ENCODE measurements around the gene EIF2A.
A peak's percentile ranks its signal among the peaks of the same experiment; 100 is the strongest.
"Not testable (repeated sequence)": the region's sequence is repeated elsewhere in the genome, so short reads cannot be mapped to it uniquely, and the experiment has no call there.

The EIF2A gene

GRCh38 chr3:150543531-150543930 is 3.1 kb upstream of the EIF2A start:
- DNase-seq (ENCODE audit: low spot score) = no peak

GRCh38 chr3:150544041-150544440 is 2.5 kb upstream of the EIF2A start:
- DNase-seq (ENCODE audit: low spot score) = no peak

DNA sequence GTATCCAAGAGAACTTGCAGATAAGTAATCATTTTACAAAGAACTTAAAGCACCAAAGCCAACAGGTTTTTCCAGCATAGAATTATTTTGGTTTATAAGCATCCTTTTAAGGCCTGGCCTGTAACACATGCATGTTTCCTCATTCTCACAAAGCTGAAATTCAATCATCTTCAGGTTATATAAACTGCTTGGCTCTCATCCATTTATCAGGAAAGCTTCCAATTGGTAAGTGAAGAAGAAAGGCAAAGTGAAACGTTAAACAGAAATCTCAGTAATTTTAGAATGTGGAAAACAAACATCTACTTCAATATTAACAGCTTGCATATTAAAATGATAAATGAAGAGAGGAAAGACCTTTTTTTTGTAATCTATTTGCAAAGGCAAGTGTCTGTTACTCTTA is 1.9 kb upstream of the EIF2A start:
- DNase-seq (ENCODE audit: low spot score) = peak; percentile 64

- DNase-seq (ENCODE audit: low spot score) = peak; percentile 44
Measured at GRCh38 chr3:150545419-150546225, 965 bp upstream of the EIF2A start.

- no peak for DNase-seq (ENCODE audit: low spot score)
Measured at GRCh38 chr3:150547045-150547741, 606 bp downstream of the EIF2A start.

DNA sequence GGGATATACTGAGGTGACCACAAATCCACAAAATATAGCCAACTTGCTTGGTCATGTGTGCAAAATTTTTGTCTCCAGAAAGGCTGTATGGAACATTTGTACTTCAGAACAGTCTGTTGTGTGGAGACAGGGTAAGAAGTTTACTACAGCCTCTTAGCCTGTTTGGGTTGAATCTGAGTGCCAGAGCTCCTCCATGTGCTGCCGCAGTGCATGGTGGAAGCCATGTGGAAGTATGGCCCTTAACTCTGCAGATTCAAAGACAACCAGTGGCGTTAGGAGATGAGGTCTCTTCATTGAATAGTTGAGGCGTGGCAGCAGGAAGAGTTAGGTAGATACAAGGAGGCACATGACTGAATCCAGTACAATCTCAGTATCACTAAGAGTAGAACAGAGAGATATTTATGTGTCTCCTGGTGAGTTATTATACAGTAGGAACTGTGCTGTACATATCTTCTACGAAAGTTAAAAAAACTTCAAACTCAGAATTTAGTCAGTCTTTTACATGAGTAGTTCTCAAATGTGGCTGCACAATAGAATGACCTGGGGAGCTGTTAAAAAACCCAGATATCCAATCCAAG is 9.4 kb downstream of the EIF2A start:
- DNase-seq (ENCODE audit: low spot score) = no peak

- no peak for DNase-seq (ENCODE audit: low spot score)
Measured at GRCh38 chr3:150556792-150557191, 10.2 kb downstream of the EIF2A start.

DNA sequence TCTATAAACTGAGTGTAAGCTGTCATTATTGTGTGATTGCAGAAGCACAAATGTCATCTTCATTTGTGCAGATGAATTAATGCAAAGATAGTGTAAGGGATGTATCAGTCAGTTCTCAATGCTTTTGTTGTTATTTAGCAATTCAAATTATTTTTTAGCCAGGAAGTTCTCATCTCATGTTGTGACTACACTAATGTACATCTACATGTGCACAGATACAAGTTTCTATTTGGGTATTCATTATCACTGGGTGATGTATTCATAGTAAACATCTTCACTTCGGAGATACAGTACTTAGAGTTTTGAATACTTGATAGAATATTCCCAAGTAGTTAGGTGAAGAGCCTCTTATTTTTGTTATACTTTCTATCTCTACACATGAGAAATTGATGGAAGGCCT is 11.1 kb downstream of the EIF2A start:
- no peak for DNase-seq (ENCODE audit: low spot score)

- no peak for DNase-seq (ENCODE audit: low spot score)
Measured at GRCh38 chr3:150564243-150564642, 17.7 kb downstream of the EIF2A start.

DNA sequence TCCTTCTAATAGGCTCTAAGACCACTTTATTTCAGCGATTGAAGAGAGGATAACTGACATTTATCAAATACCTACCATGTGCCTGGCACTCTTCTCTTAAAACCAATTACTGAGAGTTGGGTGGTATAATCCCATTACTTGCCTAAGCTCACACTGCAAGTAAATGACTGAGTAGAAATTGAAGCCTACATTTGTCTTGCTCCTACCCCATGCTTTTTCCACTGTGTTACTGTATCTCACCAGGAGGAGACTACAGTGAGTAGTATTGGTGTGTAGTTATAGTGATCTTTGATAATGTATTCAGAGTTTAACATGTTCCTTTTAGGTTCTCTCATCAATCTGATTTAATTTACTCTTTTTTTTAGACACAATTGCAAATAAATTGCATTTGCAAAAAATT is 20.7 kb downstream of the EIF2A start:
- no peak for DNase-seq (ENCODE audit: low spot score)

DNA sequence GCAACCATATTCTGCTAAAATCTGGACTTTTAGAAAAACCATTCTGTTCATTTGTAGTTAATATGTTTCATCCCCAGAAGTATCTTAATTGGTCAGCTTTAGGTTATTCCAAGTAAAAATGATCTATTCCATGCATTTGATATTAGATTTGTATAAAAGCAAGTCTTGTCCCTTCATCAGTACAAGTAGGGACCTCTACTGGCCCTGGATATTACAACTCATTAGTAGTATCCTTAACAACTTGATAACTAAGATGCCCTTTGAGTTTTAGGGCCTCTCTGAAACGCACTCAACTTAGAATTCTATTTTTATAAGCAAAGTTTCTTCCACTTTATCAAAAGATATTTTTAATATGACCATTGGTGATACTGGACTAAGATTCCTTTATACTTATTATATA is 31.3 kb downstream of the EIF2A start:
- DNase-seq (ENCODE audit: low spot score) = peak; percentile 12

- DNase-seq (ENCODE audit: low spot score) = no peak
Measured at GRCh38 chr3:150581174-150581573, 34.6 kb downstream of the EIF2A start.

DNA sequence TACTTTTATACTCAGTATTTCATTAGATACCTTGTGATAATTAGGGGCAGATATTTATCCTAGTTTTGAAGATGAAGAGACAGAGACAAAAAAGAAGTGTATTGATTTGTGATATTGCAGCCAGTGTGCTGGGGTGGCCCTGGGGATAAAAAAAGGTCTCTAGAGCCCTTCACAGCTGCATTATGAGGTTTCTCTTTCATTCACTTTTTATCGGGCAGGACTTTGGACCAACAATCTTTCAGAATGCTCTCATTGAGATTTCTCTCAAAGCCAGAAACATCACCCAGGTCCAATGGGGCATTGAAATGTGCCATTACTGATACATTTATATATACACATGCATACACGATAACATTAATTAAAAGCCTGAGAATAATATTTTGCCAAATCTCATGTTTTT is 36.0 kb downstream of the EIF2A start:
- DNase-seq (ENCODE audit: low spot score) = no peak

- DNase-seq (ENCODE audit: low spot score) = no peak
Measured at GRCh38 chr3:150583028-150583427, 36.4 kb downstream of the EIF2A start.

DNA sequence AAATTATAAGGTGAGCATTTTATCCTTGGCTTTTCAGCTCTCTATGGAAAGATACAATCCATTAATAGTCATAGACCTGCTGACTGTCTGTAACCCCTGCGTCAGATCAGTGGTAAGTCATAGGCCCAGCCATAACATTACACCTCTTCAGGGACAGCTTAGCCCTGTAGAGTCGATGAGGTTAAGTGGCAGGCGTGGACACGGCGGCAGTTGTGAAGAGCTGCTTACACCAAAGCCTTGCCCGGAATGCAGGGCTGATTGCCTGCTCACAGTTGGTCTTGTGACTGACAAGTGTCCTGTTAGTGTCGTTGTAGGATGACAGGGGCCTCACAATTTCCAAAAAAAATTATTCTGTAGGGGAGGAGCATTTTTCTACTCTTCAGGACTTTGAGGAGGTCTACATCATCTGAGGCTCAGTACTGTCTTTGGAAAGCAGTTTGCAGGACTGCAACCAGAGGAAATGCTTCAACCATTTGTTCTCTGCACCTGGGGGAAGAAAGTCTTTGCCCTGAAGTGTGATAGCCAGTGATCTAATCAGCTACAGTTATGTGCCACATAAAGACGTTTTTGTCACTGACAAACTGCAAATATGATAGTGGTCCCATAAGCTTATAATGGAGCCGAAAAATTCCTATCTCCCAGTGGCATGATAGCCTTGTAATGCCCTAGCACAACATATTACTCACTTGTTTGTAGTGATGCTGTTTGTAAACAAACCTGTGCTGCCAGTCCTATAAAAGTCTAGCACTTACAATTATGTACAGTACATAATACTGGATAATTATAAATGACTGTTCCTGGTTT is 41.6 kb downstream of the EIF2A start:
- DNase-seq (ENCODE audit: low spot score) = no peak

DNA sequence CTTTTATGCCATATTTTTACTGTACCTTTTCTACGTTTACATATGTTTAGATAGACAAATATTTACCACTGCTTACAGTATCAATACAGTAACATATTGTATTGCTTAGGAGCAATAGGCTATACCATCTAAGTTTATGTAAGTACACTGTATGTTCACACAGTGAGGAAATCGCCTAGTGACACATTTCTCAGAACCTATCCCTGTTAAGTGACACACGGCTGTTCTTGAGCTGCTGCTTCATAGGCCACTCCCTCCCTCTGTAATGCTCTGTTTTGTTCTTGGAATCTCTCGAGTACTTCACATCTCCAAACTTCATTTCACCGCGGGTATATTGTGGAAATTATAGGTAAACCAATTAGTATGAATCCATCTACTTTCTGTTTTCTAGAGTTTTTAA is 43.2 kb downstream of the EIF2A start:
- DNase-seq (ENCODE audit: low spot score) = no peak

DNA sequence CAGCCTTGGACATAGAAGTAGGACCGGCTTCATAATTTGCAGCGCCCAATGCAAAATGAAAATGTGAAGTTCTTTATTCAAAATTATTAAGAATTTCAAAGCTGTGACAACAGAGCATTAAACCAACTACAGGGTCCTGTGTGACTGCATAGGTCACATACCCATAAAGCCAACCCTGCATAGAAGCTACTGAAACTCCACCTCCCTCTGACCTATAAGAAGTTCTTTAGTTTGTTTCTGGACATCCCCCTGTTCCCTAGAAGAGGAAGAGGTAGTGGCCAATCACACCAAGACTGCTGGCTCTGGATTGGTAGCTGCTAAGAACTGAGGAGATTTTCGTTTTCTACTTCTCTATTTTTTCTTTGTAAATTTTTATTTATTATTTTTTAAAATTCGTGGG is 47.6 kb downstream of the EIF2A start:
- no peak for DNase-seq (ENCODE audit: low spot score)

- no peak for DNase-seq (ENCODE audit: low spot score)
Measured at GRCh38 chr3:150597646-150598045, 51.1 kb downstream of the EIF2A start.

DNA sequence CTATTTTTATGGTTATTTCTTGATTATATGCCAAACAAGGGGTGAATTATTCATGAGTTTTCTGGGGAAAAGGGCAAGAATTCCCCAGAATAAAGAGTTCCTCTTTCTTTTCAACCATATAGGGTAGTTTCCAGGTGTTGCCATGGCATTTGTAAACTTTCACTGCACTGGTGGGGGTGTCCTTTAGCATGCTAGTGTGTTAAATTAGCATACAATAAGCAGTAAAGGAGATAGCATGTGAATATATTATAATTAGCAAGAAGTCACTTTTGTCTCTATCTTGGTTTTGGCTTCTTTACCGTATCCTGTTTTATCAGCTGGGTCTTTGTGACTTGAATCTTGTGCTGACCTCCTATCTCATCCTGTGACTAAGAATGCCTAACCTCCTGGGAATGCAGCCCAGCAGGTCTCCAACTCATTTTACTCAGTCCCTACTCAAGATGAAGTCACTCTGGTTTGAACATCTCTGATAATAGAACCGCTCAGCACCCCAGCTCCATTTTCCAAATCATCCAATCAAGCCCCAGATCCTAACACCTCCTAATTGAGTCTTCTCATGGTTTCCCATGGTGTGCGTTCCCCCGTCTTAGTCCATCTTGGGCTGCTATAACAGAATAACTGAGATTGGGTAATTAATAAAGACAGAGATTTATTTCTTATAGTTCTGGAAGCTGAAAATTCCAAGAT is 53.2 kb downstream of the EIF2A start:
- no peak for DNase-seq (ENCODE audit: low spot score)

DNA sequence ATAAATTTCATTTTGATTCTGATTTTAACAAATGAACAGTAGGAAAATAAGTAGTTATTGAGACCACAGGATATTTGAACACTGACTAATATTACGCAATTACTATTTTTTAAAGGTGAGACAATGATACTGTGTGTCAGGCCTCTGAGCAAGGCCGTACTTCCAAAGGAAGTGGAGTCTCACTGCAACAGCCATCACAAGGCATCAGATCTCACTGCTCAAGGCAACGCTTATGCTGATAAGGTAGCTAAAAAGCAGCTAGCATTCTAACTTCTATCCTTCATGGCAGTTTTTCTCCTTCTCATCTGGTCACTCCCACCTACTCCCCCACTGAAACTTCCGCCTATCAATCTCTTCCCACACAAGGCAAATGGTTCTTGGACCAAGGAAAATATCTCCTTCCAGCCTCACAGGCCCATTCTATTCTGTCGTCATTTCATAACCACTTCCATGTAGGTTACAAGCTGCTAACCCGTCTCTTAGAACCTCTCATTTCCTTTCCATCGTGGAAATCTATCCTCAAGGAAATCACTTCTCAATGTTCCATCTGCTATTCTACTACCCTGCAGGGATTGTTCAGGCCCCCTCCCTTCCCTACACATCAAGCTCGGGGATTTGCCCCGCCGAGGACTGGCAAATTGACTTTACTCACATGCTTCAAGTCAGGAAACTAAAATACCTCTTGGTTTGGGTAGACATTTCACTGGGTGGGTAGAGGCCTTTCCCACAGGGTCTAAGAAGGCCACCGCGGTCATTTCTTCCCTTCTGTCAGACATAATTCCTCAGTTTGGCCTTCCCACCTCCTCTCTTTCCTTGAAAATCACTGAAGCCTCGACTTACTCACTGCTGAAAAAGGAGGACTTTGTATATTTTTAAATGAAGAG is 54.3 kb downstream of the EIF2A start:
- DNase-seq (ENCODE audit: low spot score) = not testable (repeated sequence)
